Measurements from ENCODE around the gene ARPIN.
A peak's percentile ranks its signal among the peaks of the same experiment; 100 is the strongest.

ARPIN gene

DNA sequence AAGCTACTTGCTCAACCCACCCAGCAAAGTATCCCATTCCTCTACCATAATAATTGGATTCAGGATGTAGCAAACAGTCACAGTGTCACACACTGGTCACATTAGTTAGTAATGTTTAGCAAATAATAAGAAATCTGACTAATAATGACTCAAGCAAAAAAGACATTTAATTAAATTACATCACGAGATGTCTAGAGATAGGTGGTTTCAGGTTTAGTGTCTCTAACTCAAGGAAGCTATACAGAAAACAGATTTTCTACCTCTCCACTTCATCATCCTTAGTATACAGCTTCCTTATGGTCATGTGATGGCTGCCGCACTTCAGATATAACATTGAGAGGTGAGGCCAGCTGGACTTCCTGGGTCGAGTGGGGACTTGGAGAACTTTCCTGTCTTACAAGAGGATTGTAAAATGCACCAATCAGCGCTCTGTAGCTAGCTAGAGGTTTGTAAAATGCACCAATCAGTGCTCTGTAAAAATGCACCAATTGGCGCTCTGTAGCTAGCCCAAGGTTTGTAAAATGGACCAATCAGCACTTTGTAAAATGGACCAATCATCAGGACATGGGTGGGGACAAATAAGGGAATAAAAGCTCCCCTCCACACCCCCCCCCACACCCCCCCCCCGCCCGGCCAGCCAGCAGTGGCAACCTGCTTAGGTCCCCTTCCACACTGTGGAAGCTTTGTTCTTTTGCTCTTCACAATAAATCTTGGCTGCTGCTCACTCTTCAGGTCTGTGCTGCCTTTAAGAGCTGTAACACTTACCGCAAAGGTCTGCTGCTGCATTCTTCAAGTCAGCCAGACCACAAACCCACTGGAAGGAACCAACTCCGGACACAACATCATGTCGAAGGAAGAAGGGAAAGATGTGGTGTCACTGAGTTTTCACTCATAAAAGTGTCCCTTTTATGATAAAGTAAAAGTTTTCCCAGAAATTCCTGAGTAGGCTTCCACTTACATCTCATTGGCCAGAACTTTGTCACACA lies 24.9 kb upstream of the ARPIN start:
- Histone ChIP-seq H3K9me3 (ENCODE audit: severe bottlenecking) (no peaks in the 10 kb centered on the region), H3K36me3 (ENCODE audit: low read depth) (no peaks in the 10 kb centered on the region), H3K27ac (ENCODE audit: poor library complexity, severe bottlenecking) (no peak overlapping the region), H3K4me1 (ENCODE audit: insufficient read depth, poor library complexity, severe bottlenecking) (peaks cover 4% of the 10 kb centered on the region), H3K27me3 (ENCODE audit: insufficient read depth, poor library complexity, severe bottlenecking) (no peaks in the 10 kb centered on the region), H3K4me3 (ENCODE audit: severe bottlenecking) (no peak overlapping the region)
- TF ChIP-seq, protein P1, sequence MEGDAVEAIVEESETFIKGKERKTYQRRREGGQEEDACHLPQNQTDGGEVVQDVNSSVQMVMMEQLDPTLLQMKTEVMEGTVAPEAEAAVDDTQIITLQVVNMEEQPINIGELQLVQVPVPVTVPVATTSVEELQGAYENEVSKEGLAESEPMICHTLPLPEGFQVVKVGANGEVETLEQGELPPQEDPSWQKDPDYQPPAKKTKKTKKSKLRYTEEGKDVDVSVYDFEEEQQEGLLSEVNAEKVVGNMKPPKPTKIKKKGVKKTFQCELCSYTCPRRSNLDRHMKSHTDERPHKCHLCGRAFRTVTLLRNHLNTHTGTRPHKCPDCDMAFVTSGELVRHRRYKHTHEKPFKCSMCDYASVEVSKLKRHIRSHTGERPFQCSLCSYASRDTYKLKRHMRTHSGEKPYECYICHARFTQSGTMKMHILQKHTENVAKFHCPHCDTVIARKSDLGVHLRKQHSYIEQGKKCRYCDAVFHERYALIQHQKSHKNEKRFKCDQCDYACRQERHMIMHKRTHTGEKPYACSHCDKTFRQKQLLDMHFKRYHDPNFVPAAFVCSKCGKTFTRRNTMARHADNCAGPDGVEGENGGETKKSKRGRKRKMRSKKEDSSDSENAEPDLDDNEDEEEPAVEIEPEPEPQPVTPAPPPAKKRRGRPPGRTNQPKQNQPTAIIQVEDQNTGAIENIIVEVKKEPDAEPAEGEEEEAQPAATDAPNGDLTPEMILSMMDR (IDR thresholded peaks at IDR 0.05; ENCODE audit: poor library complexity, severe bottlenecking), result no peak
- DNase-seq (ENCODE audit: low spot score) (peak; percentile 18), ATAC-seq (ENCODE audit: low read depth) (peak; percentile 35; the same call in 2 of the 3 replicates)

- Histone ChIP-seq H3K4me1 (ENCODE audit: insufficient read depth, poor library complexity, severe bottlenecking) (peaks cover 4% of the 10 kb centered on the region), H3K27me3 (ENCODE audit: insufficient read depth, poor library complexity, severe bottlenecking) (no peaks in the 10 kb centered on the region), H3K27ac (ENCODE audit: poor library complexity, severe bottlenecking) (no peak overlapping the region), H3K4me3 (ENCODE audit: severe bottlenecking) (no peak overlapping the region), H3K9me3 (ENCODE audit: severe bottlenecking) (no peaks in the 10 kb centered on the region), H3K36me3 (ENCODE audit: low read depth) (no peaks in the 10 kb centered on the region)
- ATAC-seq (ENCODE audit: low read depth) (no peak), DNase-seq (ENCODE audit: low spot score) (peak; percentile 20)
- TF ChIP-seq, protein P1 (IDR thresholded peaks at IDR 0.05; ENCODE audit: poor library complexity, severe bottlenecking), result no peak
Measured at GRCh38 chr15:89936786-89937265, 24.1 kb upstream of the ARPIN start.

DNA sequence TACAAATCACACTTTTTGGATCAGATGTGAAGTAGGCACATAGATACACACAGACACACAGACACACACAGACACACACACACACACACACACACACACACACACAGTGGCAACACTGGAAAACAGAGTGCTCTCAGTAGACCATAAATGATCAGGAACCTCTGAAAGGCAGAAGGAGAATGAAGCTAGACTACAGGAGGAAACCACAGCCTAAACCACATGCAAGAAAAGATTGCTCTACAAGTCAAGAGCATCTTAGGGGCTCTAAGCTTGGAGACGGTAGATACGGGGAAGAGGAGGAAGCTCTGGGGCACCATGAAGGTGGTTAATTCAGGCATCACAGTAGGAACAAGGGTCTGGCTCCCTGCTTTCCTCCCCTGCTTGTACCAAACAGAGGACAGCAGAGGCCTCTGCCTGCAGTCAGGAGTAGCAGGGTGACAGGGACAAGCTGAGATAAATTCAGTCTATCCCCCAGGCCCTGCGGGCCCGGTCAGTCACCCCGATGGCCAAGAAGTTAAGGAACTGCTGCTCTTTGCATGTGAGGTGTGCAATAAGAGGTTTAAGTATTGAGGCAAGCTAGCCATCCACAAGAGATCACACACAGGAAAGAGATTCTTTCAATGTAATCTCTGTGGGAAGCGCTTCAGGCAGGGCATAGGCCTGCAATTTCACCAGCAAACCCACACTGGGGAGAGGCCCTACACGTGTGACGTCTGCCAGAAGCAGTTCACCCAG lies 23.5 kb upstream of the ARPIN start:
- DNase-seq (ENCODE audit: low spot score), result peak; percentile 37
- H3K4me1 ChIP-seq (ENCODE audit: insufficient read depth, poor library complexity, severe bottlenecking), result peaks cover 4% of the 10 kb centered on the region
- no peaks in the 10 kb centered on the region for H3K36me3 ChIP-seq (ENCODE audit: low read depth)
- ATAC-seq (ENCODE audit: low read depth), result 0 out of 3 replicates have a peak, but pooled peaks have one; percentile 28
- no peak overlapping the region for H3K4me3 ChIP-seq (ENCODE audit: severe bottlenecking)
- no peaks in the 10 kb centered on the region for H3K27me3 ChIP-seq (ENCODE audit: insufficient read depth, poor library complexity, severe bottlenecking)
- TF ChIP-seq, protein P1 (IDR thresholded peaks at IDR 0.05; ENCODE audit: poor library complexity, severe bottlenecking), result no peak
- H3K27ac ChIP-seq (ENCODE audit: poor library complexity, severe bottlenecking), result no peak overlapping the region
- H3K9me3 ChIP-seq (ENCODE audit: severe bottlenecking), result no peaks in the 10 kb centered on the region

GRCh38 chr15:89932880-89933279 lies 20.1 kb upstream of the ARPIN start:
- no peak overlapping the region for H3K27ac ChIP-seq (ENCODE audit: poor library complexity, severe bottlenecking)
- peaks cover 4% of the 10 kb centered on the region for H3K4me1 ChIP-seq (ENCODE audit: insufficient read depth, poor library complexity, severe bottlenecking)
- ATAC-seq (ENCODE audit: low read depth) (no peak), DNase-seq (ENCODE audit: low spot score) (peak; percentile 7)
- no peak overlapping the region for H3K4me3 ChIP-seq (ENCODE audit: severe bottlenecking)
- no peaks in the 10 kb centered on the region for H3K9me3 ChIP-seq (ENCODE audit: severe bottlenecking)
- TF ChIP-seq, protein P1 (IDR thresholded peaks at IDR 0.05; ENCODE audit: poor library complexity, severe bottlenecking), result no peak
- no peaks in the 10 kb centered on the region for H3K36me3 ChIP-seq (ENCODE audit: low read depth)
- no peaks in the 10 kb centered on the region for H3K27me3 ChIP-seq (ENCODE audit: insufficient read depth, poor library complexity, severe bottlenecking)

Data from RWPE2 (cell line).